H1 (cell line): Measurements from ENCODE around the gene CSKMT. TPM values are rescaled to one million over a fixed set of nuclear protein-coding genes. Genes with fewer than 3 reads are reported as not detected.

Experiments used
- CTCF ChIA-PET: fragments of 300-600 bp; sonication (Branson Sonifier 250); formaldehyde crosslinking; loops from one replicate; lab custom pipeline; 2021; ENCODE audit not compliant: partially characterized antibody; lab: Charles Lee
- POLR2A ChIA-PET: fragments of 300-600 bp; sonication (Branson Sonifier 250); formaldehyde crosslinking; loops from one replicate; lab custom pipeline; 2021; ENCODE audit warnings: inconsistent platforms; ENCODE audit not compliant: partially characterized antibody; lab: Charles Lee
- DNase-seq, 2 experiments: peaks; one replicate each; pipeline versions ENCODE4 v3.0.0 to v3.0.0-alpha.2; 2010 to 2022; ENCODE audit warnings: low spot score in 2 of 2, low read depth in 1 of 2, mixed read lengths in 1 of 2
- FAIRE-seq: peaks from 2 replicates; lab custom pipeline; 2011; peaks lifted over from hg19 to GRCh38; lab: Jason Lieb, UNC
- H2AFZ ChIP-seq: 2 replicates; pipeline ENCODE4 v1.8.1; 2012; ENCODE audit warnings: low read length, inconsistent platforms
- H2AK5ac ChIP-seq: 2 replicates; pipeline ENCODE4 v1.6.1; 2013; ENCODE audit warnings: low read depth, low read length
- H2BK120ac ChIP-seq: replicated peaks from 2 replicates; pipeline ENCODE3; 2013; ENCODE audit warnings: low read depth, low read length, inconsistent platforms
- H2BK12ac ChIP-seq: 2 replicates; pipeline ENCODE4 v1.6.1; 2013; ENCODE audit warnings: low read depth, low read length
- H2BK15ac ChIP-seq: 2 replicates; pipeline ENCODE4 v1.6.1; 2013; ENCODE audit warnings: low read length
- H2BK20ac ChIP-seq: 2 replicates; pipeline ENCODE4 v1.6.1; 2013; ENCODE audit warnings: low read length
- H2BK5ac ChIP-seq: 2 replicates; pipeline ENCODE4 v1.6.1; 2013; ENCODE audit warnings: low read depth, low read length
- H3K14ac ChIP-seq: 2 replicates; pipeline ENCODE4 v1.6.1; 2013; ENCODE audit warnings: inconsistent platforms; ENCODE audit not compliant: insufficient read length
- H3K18ac ChIP-seq: 2 replicates; pipeline ENCODE4 v1.6.1; 2013; ENCODE audit warnings: low read length; ENCODE audit errors: extremely low read depth
- H3K23ac ChIP-seq: 2 replicates; pipeline ENCODE4 v1.6.1; 2013; ENCODE audit warnings: inconsistent platforms; ENCODE audit not compliant: insufficient read length
- H3K23me2 ChIP-seq: 2 replicates; pipeline ENCODE4 v1.6.1; 2013; ENCODE audit warnings: low read depth, low read length
- H3K27ac ChIP-seq: 2 replicates; pipeline ENCODE4 v1.6.1; 2011; ENCODE audit warnings: low read depth, low read length, inconsistent platforms
- H3K27me3 ChIP-seq, 4 experiments: replicated peaks in 1 of 4; 1 replicate in 1 of 4; 2 replicates in 3 of 4; pipeline versions ENCODE4 v1.6.1 to v1.8.1; 2011 to 2013; ENCODE audit warnings: low read length in 3 of 4, mild to moderate bottlenecking in 3 of 4, inconsistent platforms in 2 of 4, mixed read lengths in 2 of 4, moderate library complexity in 1 of 4; ENCODE audit not compliant: control insufficient read depth in 3 of 4, insufficient read depth in 3 of 4; ENCODE audit errors: extremely low read depth in 1 of 4
- H3K36me3 ChIP-seq, 4 experiments: 2 replicates each; pipeline versions ENCODE4 v1.6.1 to v1.8.1; 2011 to 2013; ENCODE audit warnings: mild to moderate bottlenecking in 4 of 4, low read length in 3 of 4, moderate library complexity in 2 of 4, control low read depth in 1 of 4, inconsistent platforms in 1 of 4; ENCODE audit not compliant: insufficient read depth in 4 of 4, control insufficient read depth in 2 of 4
- H3K4ac ChIP-seq: replicated peaks from 2 replicates; pipeline ENCODE3; 2013; ENCODE audit warnings: low read length, low read depth, mixed read lengths, inconsistent platforms; ENCODE audit not compliant: insufficient read length
- H3K4me1 ChIP-seq, 4 experiments: replicated peaks in 1 of 4; 1 replicate in 1 of 4; 2 replicates in 3 of 4; pipeline versions ENCODE4 v1.6.1 to v1.8.1; 2011 to 2013; ENCODE audit warnings: low read length in 3 of 4, inconsistent platforms in 2 of 4, mixed read lengths in 1 of 4; ENCODE audit not compliant: insufficient read depth in 4 of 4, control insufficient read depth in 3 of 4
- H3K4me2 ChIP-seq, 2 experiments: 2 replicates each; pipeline versions ENCODE4 v1.6.1 to v1.8.1; 2011 to 2013; ENCODE audit warnings: low read depth in 2 of 2, low read length in 2 of 2, control low read depth in 1 of 2, inconsistent platforms in 1 of 2, mild to moderate bottlenecking in 1 of 2; ENCODE audit not compliant: insufficient read depth in 1 of 2
- H3K4me3 ChIP-seq, 4 experiments: fragments of 200-600, 300-600 bp in 1 of 4; sonication (generic), shearing (Covaris generic), sonication (Bioruptor Twin) in 1 of 4; 2 replicates each; pipeline versions ENCODE4 v1.5.1 to v1.8.1; 2011 to 2016; ENCODE audit warnings: low read length in 4 of 4, low read depth in 3 of 4, control low read depth in 2 of 4, inconsistent platforms in 2 of 4, mild to moderate bottlenecking in 2 of 4, mixed read lengths in 1 of 4, moderate library complexity in 1 of 4; ENCODE audit not compliant: insufficient read depth in 2 of 4; ENCODE audit errors: extremely low read depth in 1 of 4
- H3K56ac ChIP-seq: replicated peaks from 2 replicates; pipeline ENCODE3; 2013; ENCODE audit warnings: low read depth, mild to moderate bottlenecking, mixed read lengths, low read length, inconsistent platforms; ENCODE audit not compliant: insufficient read length
- H3K79me1 ChIP-seq: 2 replicates; pipeline ENCODE4 v1.6.1; 2013; ENCODE audit warnings: low read depth, low read length, control low read depth
- H3K79me2 ChIP-seq, 2 experiments: 2 replicates each; pipeline versions ENCODE4 v1.6.1 to v1.8.1; 2012 to 2013; ENCODE audit warnings: low read length in 2 of 2, mild to moderate bottlenecking in 2 of 2, inconsistent platforms in 1 of 2; ENCODE audit not compliant: insufficient read depth in 2 of 2, control insufficient read depth in 1 of 2
- H3K9ac ChIP-seq, 4 experiments: replicated peaks in 1 of 4; 1 replicate in 1 of 4; 2 replicates in 3 of 4; pipeline versions ENCODE4 v1.6.1 to v1.8.1; 2011 to 2013; ENCODE audit warnings: low read depth in 3 of 4, low read length in 3 of 4, control low read depth in 2 of 4, mild to moderate bottlenecking in 2 of 4, moderate library complexity in 2 of 4, inconsistent platforms in 1 of 4; ENCODE audit errors: extremely low read depth in 1 of 4
- H3K9me3 ChIP-seq, 2 experiments: 2 replicates each; pipeline versions ENCODE4 v1.6.1 to v1.8.1; 2012 to 2013; ENCODE audit warnings: mild to moderate bottlenecking in 2 of 2, moderate library complexity in 2 of 2, control low read depth in 1 of 2, inconsistent platforms in 1 of 2, low read depth in 1 of 2, low read length in 1 of 2, mixed read lengths in 1 of 2; ENCODE audit not compliant: insufficient read depth in 2 of 2
- H4K20me1 ChIP-seq, 2 experiments: replicated peaks in 1 of 2; 2 replicates each; pipeline versions ENCODE3 to v1.8.1; 2011 to 2013; ENCODE audit warnings: inconsistent platforms in 2 of 2, low read length in 2 of 2, mild to moderate bottlenecking in 1 of 2; ENCODE audit not compliant: insufficient read depth in 2 of 2, control insufficient read depth in 1 of 2
- H4K5ac ChIP-seq: 2 replicates; pipeline ENCODE4 v1.6.1; 2013; ENCODE audit warnings: low read length, low read depth, mixed read lengths, inconsistent platforms; ENCODE audit not compliant: insufficient read length
- H4K8ac ChIP-seq: 2 replicates; pipeline ENCODE4 v1.8.0; 2013; ENCODE audit warnings: mild to moderate bottlenecking, moderate library complexity, low read length, inconsistent platforms; ENCODE audit not compliant: insufficient read depth; ENCODE audit errors: extremely low read depth
- H4K91ac ChIP-seq: replicated peaks from 2 replicates; pipeline ENCODE3; 2013; ENCODE audit warnings: low read length, mixed read lengths, inconsistent platforms; ENCODE audit not compliant: insufficient read length
- BRCA1 ChIP-seq: IDR thresholded peaks from 2 replicates; pipeline ENCODE4 v1.6.1; 2012; ENCODE audit warnings: low read depth, low read length, improper control_type of control experiment
- CHD2 ChIP-seq: IDR thresholded peaks from 2 replicates; pipeline ENCODE4 v1.6.1; 2012; ENCODE audit warnings: low read length, improper control_type of control experiment
- JUN ChIP-seq: IDR thresholded peaks from 2 replicates; pipeline ENCODE4 v1.6.1; 2011; ENCODE audit warnings: low read depth, mild to moderate bottlenecking, improper control_type of control experiment, low read length
- PHF8 ChIP-seq: fragments of 200-600 bp; sonication (generic); conservative IDR thresholded peaks from 2 replicates; pipeline ENCODE4 v1.7.1; 2012; ENCODE audit warnings: low read depth, mild to moderate bottlenecking, inconsistent platforms, low read length, moderate library complexity
- RXRA ChIP-seq: IDR thresholded peaks from 2 replicates; pipeline ENCODE4 v1.6.1; 2011; ENCODE audit warnings: low read depth, mild to moderate bottlenecking, low read length, moderate library complexity; ENCODE audit not compliant: insufficient read depth
- SIN3A ChIP-seq, 2 experiments: IDR thresholded peaks in 1 of 2; conservative IDR thresholded peaks in 1 of 2; 2 replicates each; pipeline ENCODE4 v1.6.1; 2011 to 2012; ENCODE audit warnings: low read length in 2 of 2, improper control_type of control experiment in 1 of 2, low read depth in 1 of 2, mild to moderate bottlenecking in 1 of 2
- WGBS, 2 experiments: shearing (Covaris generic) in 1 of 2; methylation state at CpG; one replicate each; pipeline versions ENCODE4 v1.1.6 to v1.1.7; 2013 to 2015; ENCODE audit warnings: low lambda C conversion rate in 2 of 2, mixed read lengths in 2 of 2, inconsistent platforms in 1 of 2, low coverage in 1 of 2, missing lambda C conversion rate in 1 of 2; ENCODE audit not compliant: insufficient replicate concordance in 2 of 2, insufficient coverage in 1 of 2, insufficient read length in 1 of 2; ENCODE audit errors: extremely low coverage in 1 of 2, missing lambda C conversion rate in 1 of 2; 5-methylcytosine and 5-hydroxymethylcytosine counted together
- polyA plus RNA-seq, 7 experiments: library from polyadenylated mRNA; depleted of rRNA in 3 of 7; stranded (reverse) in 5 of 7; unstranded in 2 of 7; fragments of >200 nt in 5 of 7; fragments of 200-250 nt in 2 of 7; gene quantifications; 1 replicate in 5 of 7; 2 replicates in 1 of 7; 4 replicates in 1 of 7; pipeline versions ENCODE4 v1.2.1 to v1.2.3, GENCODE V29; 2011 to 2013; ENCODE audit warnings: missing spikeins in 2 of 7, mixed read lengths in 2 of 7
- total RNA-seq: library from RNA; stranded (reverse); fragmentation: NEBNext Ultra II Directional; extraction: Animal tissue kit (Norgen Biotek cat#: 25700); gene quantifications from 2 replicates; pipeline ENCODE4 v1.2.1, GENCODE V29; 2021

CSKMT gene
- total and polyA plus RNA-seq, 2 of the 8 experiments (the other 6 are each of a cell fraction or from before 2014, with no cell fraction given): 12.0 to 66.1 TPM

DNA sequence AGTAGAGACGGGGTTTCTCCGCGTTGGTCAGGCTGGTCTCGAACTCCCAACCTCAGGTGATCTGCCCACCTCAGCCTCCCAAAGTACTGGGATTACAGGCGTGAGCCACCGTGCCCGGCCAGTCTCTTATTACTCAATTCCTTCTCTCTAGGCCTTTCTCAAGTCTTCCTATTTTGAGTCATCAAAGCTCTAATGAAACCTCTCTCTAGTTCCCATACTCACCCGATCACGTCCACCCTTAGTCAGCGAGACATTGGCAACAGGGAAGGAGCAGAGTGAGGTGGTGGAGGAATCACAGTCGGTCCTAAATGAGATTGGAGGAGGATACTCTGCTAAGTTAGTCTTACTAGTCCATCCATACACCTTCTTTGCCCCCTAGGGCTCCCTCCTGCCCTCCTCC, 37.1 kb downstream of the CSKMT start:
- CTCF ChIA-PET: interaction anchor here (1.0 to 6.1 kb wide), 5 partner anchors 12 to 77 kb away, joined by 3 to 35 read pairs (median 4); partner anchors contain the start of gene LRRN4CL
- POLR2A ChIA-PET: interaction anchor here (0.7 to 61.4 kb wide), 5 partner anchors 9 to 110 kb away, joined by 3 to 2041 read pairs (median 3); partner anchors contain the start of genes C11orf98, CSKMT, GANAB and INTS5
- H3K56ac ChIP-seq: no peak overlapping the region
- no peak overlapping the region for H3K4ac ChIP-seq
- no peaks in the 10 kb centered on the region for H3K27me3 ChIP-seq
- DNase-seq (no peak), FAIRE-seq (no peak)
- H2BK120ac ChIP-seq: no peak overlapping the region
- H3K9me3 ChIP-seq: no peaks in the 10 kb centered on the region
- no peak overlapping the region; the same call in 1 of the 2 replicates for H4K8ac ChIP-seq
- no peaks in the 10 kb centered on the region; the same call in 1 of the 2 replicates for H3K79me1 ChIP-seq
- no peaks in the 10 kb centered on the region for H4K20me1 ChIP-seq
- no peak overlapping the region for H4K91ac ChIP-seq
- WGBS, 2 experiments: 88% methylated on average over 11 of the region's 11 CpGs; no CpG with 5 or more reads in 1 of the 2 experiments
- peaks cover 0 to 7% of the 10 kb centered on the region in 2 experiments; a peak in 1 of 4 replicates for H3K79me2 ChIP-seq
- no peak overlapping the region for H3K4me3 ChIP-seq
- H2BK5ac ChIP-seq: no peak overlapping the region
- peaks cover 14% of the 10 kb centered on the region for H3K23me2 ChIP-seq
- peaks cover 0 to 11% (median 5%) of the 10 kb centered on the region in 4 experiments; a peak in 5 of 7 replicates for H3K4me1 ChIP-seq
- H3K23ac ChIP-seq: no peak overlapping the region
- no peak overlapping the region for H2BK12ac ChIP-seq
- H2AFZ ChIP-seq: no peak overlapping the region
- no peak overlapping the region for H3K9ac ChIP-seq
- no peak overlapping the region for H3K18ac ChIP-seq
- peaks cover 0 to 11% (median 6%) of the 10 kb centered on the region in 4 experiments; a peak in 5 of 8 replicates for H3K36me3 ChIP-seq
- H3K14ac ChIP-seq: no peak overlapping the region
- H2AK5ac ChIP-seq: no peak overlapping the region
- H3K27ac ChIP-seq: no peak overlapping the region
- H2BK20ac ChIP-seq: no peak overlapping the region
- TF ChIP-seq SIN3A (conservative IDR thresholded peaks at IDR 0.05 in 1 of 2, IDR thresholded peaks at IDR 0.05 in 1 of 2; ENCODE audit: low read depth in 1 of 2, low read length in 2 of 2): no peak
- TF ChIP-seq JUN: no peak
- TF ChIP-seq PHF8: no peak
- TF ChIP-seq CHD2: no peak
- no peak for TF ChIP-seq BRCA1
- TF ChIP-seq RXRA: no peak
- H4K5ac ChIP-seq: no peak overlapping the region
- H3K4me2 ChIP-seq: no peak overlapping the region
- H2BK15ac ChIP-seq: no peak overlapping the region
